Skeletal muscle tissue (tissue), 4 donors: ENCODE results near the gene OR52E1. TPM values are rescaled to one million over a fixed set of nuclear protein-coding genes. Genes with fewer than 3 reads are reported as not detected.

Source experiments
- H3K27ac ChIP-seq: one replicate; pipeline ENCODE4 v1.7.0; 2013; ENCODE audit warnings: mild to moderate bottlenecking, low read depth, low read length, inconsistent platforms
- H3K27me3 ChIP-seq, 3 donors: one replicate each; pipeline ENCODE4 v1.7.0; 2013; ENCODE audit warnings: low read length in 3 of 3; ENCODE audit not compliant: control insufficient read depth in 3 of 3, insufficient read depth in 3 of 3
- H3K36me3 ChIP-seq, 3 donors: one replicate each; pipeline ENCODE4 v1.7.0; 2013; ENCODE audit warnings: low read length in 3 of 3; ENCODE audit not compliant: control insufficient read depth in 3 of 3, insufficient read depth in 3 of 3
- H3K4me1 ChIP-seq, 3 donors: one replicate each; pipeline ENCODE4 v1.7.0; 2013; ENCODE audit warnings: low read length in 3 of 3, mild to moderate bottlenecking in 3 of 3; ENCODE audit not compliant: control insufficient read depth in 3 of 3, insufficient read depth in 3 of 3
- H3K4me3 ChIP-seq, 3 donors: one replicate each; pipeline ENCODE4 v1.7.0; 2013; ENCODE audit warnings: low read length in 3 of 3
- H3K9ac ChIP-seq, 3 donors: one replicate each; pipeline ENCODE4 v1.7.0; 2013; ENCODE audit warnings: low read length in 3 of 3, mild to moderate bottlenecking in 3 of 3, moderate library complexity in 2 of 3, low read depth in 1 of 3
- H3K9me3 ChIP-seq, 3 donors: one replicate each; pipeline ENCODE4 v1.7.0; 2013; ENCODE audit warnings: low read length in 3 of 3; ENCODE audit not compliant: control insufficient read depth in 3 of 3
- total RNA-seq: library from RNA; depleted of rRNA; stranded (reverse); fragments of >200 nt; gene quantifications from one replicate; pipeline ENCODE4 v1.2.3, GENCODE V29; 2014
- donor health status: Osteomylitis.

Gene OR52E1
- total RNA-seq, 1 donor from 2014 or later, result not detected

GRCh38 chr11:5103066-5103465 is 33.7 kb downstream of the OR52E1 start:
- H3K27ac ChIP-seq, result no peak overlapping the region
- no peak overlapping the region for H3K9ac ChIP-seq
- H3K4me1 ChIP-seq, result no peaks in the 10 kb centered on the region
- no peaks in the 10 kb centered on the region for H3K36me3 ChIP-seq
- H3K27me3 ChIP-seq, result no peaks in the 10 kb centered on the region
- H3K9me3 ChIP-seq, result no peaks in the 10 kb centered on the region
- H3K4me3 ChIP-seq, result no peak overlapping the region

GRCh38 chr11:5107285-5107684 is 37.9 kb downstream of the OR52E1 start:
- Histone ChIP-seq H3K27me3 (no peaks in the 10 kb centered on the region), H3K9me3 (no peaks in the 10 kb centered on the region), H3K27ac (no peak overlapping the region), H3K9ac (no peak overlapping the region), H3K4me1 (no peaks in the 10 kb centered on the region), H3K36me3 (no peaks in the 10 kb centered on the region), H3K4me3 (no peak overlapping the region)

GRCh38 chr11:5115339-5115738 is 46.0 kb downstream of the OR52E1 start:
- no peak overlapping the region for H3K9ac ChIP-seq
- H3K9me3 ChIP-seq, result no peaks in the 10 kb centered on the region
- H3K27ac ChIP-seq, result no peak overlapping the region
- no peaks in the 10 kb centered on the region for H3K27me3 ChIP-seq
- H3K36me3 ChIP-seq, result no peaks in the 10 kb centered on the region
- no peaks in the 10 kb centered on the region for H3K4me1 ChIP-seq
- H3K4me3 ChIP-seq, result no peak overlapping the region

GRCh38 chr11:5117588-5117987 is 48.2 kb downstream of the OR52E1 start:
- no peaks in the 10 kb centered on the region for H3K36me3 ChIP-seq
- H3K9ac ChIP-seq, result no peak overlapping the region
- H3K4me3 ChIP-seq, result no peak overlapping the region
- H3K9me3 ChIP-seq, result no peaks in the 10 kb centered on the region
- H3K27me3 ChIP-seq, result no peaks in the 10 kb centered on the region
- no peak overlapping the region for H3K27ac ChIP-seq
- no peaks in the 10 kb centered on the region for H3K4me1 ChIP-seq

- no peaks in the 10 kb centered on the region for H3K36me3 ChIP-seq
- no peaks in the 10 kb centered on the region for H3K4me1 ChIP-seq
- no peak overlapping the region for H3K27ac ChIP-seq
- no peaks in the 10 kb centered on the region for H3K27me3 ChIP-seq
- H3K9me3 ChIP-seq, result no peaks in the 10 kb centered on the region
- H3K9ac ChIP-seq, result no peak overlapping the region
- H3K4me3 ChIP-seq, result no peak overlapping the region
These were observed 49.5 kb downstream of the OR52E1 start for GRCh38 chr11:5118893-5119292.

Other genes starting within 250 kb of the OR52E1 start
- not detected for gene OR51F2, start 248.3 kb upstream of the OR52E1 start, total RNA-seq
- gene OR51S1, start 220.4 kb upstream of the OR52E1 start, total RNA-seq, result not detected
- gene OR51T1, start 187.7 kb upstream of the OR52E1 start, total RNA-seq, result not detected
- gene OR51A7, start 165.8 kb upstream of the OR52E1 start, total RNA-seq, result not detected
- gene OR51G2, start 150.2 kb upstream of the OR52E1 start, total RNA-seq, result not detected
- not detected for gene OR51G1, start 145.2 kb upstream of the OR52E1 start, total RNA-seq
- gene OR51A4, start 122.0 kb upstream of the OR52E1 start, total RNA-seq, result not detected
- gene OR51A2, start 113.9 kb upstream of the OR52E1 start, total RNA-seq, result not detected
- not detected for gene OR51L1, start 74.7 kb upstream of the OR52E1 start, total RNA-seq
- not detected for gene OR52J3, start 23.0 kb upstream of the OR52E1 start, total RNA-seq
- gene OR52E2, start 9.9 kb upstream of the OR52E1 start, total RNA-seq, result not detected
- gene OR52A5, start 68.8 kb downstream of the OR52E1 start, total RNA-seq, result not detected
- not detected for gene OR52A1, start 85.2 kb downstream of the OR52E1 start, total RNA-seq
- not detected for gene OR51V1, start 131.1 kb downstream of the OR52E1 start, total RNA-seq
- 3,814 TPM for gene HBB, start 157.5 kb downstream of the OR52E1 start, total RNA-seq
- gene HBD, start 164.9 kb downstream of the OR52E1 start, total RNA-seq, result not detected
- gene HBG1, start 180.3 kb downstream of the OR52E1 start, total RNA-seq, result 24.5 TPM
- gene HBG2, start 185.2 kb downstream of the OR52E1 start, total RNA-seq, result 17,934 TPM
- 84.0 TPM for gene HBE1, start 200.4 kb downstream of the OR52E1 start, total RNA-seq
- gene OR51B4, start 232.4 kb downstream of the OR52E1 start, total RNA-seq, result 0.52 TPM